GM18907 (cell line): ENCODE results near the gene SERPINA1.

Experiments
- ATAC-seq: cut with Tn5 transposase; IDR thresholded peaks from one replicate; pipeline ENCODE4 v1.9.1; 2021; ENCODE audit warnings: mild to moderate bottlenecking, moderate library complexity; ENCODE audit not compliant: unreplicated experiment

SERPINA1 gene

GRCh38 chr14:94398182-94398479 lies 9.7 kb upstream of the SERPINA1 start:
- no peak for ATAC-seq

GRCh38 chr14:94397289-94398181 lies 9.1 kb upstream of the SERPINA1 start:
- no peak for ATAC-seq

GRCh38 chr14:94396628-94397225 lies 8.3 kb upstream of the SERPINA1 start:
- ATAC-seq, result no peak

GRCh38 chr14:94395888-94396574 lies 7.6 kb upstream of the SERPINA1 start:
- ATAC-seq, result no peak

- ATAC-seq, result no peak
These were observed 7.0 kb upstream of the SERPINA1 start for GRCh38 chr14:94395282-94395887.

- no peak for ATAC-seq
These were observed 6.3 kb upstream of the SERPINA1 start for GRCh38 chr14:94394581-94395207.

- ATAC-seq, result no peak
These were observed 5.7 kb upstream of the SERPINA1 start for GRCh38 chr14:94394025-94394493.

GRCh38 chr14:94393474-94393873 lies 5.1 kb upstream of the SERPINA1 start:
- no peak for ATAC-seq

- ATAC-seq, result no peak
These were observed 4.1 kb upstream of the SERPINA1 start for GRCh38 chr14:94392510-94392935.

GRCh38 chr14:94391281-94391975 lies 3.0 kb upstream of the SERPINA1 start:
- no peak for ATAC-seq

GRCh38 chr14:94390372-94391086 lies 2.1 kb upstream of the SERPINA1 start:
- no peak for ATAC-seq

GRCh38 chr14:94389731-94390371 lies 1.4 kb upstream of the SERPINA1 start:
- ATAC-seq, result no peak

GRCh38 chr14:94389104-94389469 lies 685 bp upstream of the SERPINA1 start:
- ATAC-seq, result no peak

- no peak for ATAC-seq
These were observed 397 bp downstream of the SERPINA1 start for GRCh38 chr14:94388027-94388383.

- no peak for ATAC-seq
These were observed 1.1 kb downstream of the SERPINA1 start for GRCh38 chr14:94387051-94388026.

GRCh38 chr14:94386085-94387031 lies 2.0 kb downstream of the SERPINA1 start:
- ATAC-seq, result no peak

- ATAC-seq, result no peak
These were observed 2.8 kb downstream of the SERPINA1 start for GRCh38 chr14:94385553-94386057.
